ENCODE data around the gene PDE6B. TPM values are rescaled to one million over a fixed set of nuclear protein-coding genes. Genes with fewer than 3 reads are reported as not detected.

Gene PDE6B
- total RNA-seq (1 to 10 TPM; 1.4 to 7.5 (median 5.3) TPM), polyA plus RNA-seq (1 to 10 TPM; 2.2 to 2.3 TPM)
- long read RNA-seq, donor 1, partial matches to known transcripts = 5 of 21 reads
- long read RNA-seq, donor 1, other reads (novel, unspliced or antisense) = 16 of 21 reads
- long read RNA-seq, donor 2, partial matches to known transcripts = 0 of 1 reads
- long read RNA-seq, donor 2, other reads (novel, unspliced or antisense) = 0 of 1 reads
- long read RNA-seq, donor 3, partial matches to known transcripts = 2 of 7 reads
- long read RNA-seq, donor 3, other reads (novel, unspliced or antisense) = 5 of 7 reads

DNA sequence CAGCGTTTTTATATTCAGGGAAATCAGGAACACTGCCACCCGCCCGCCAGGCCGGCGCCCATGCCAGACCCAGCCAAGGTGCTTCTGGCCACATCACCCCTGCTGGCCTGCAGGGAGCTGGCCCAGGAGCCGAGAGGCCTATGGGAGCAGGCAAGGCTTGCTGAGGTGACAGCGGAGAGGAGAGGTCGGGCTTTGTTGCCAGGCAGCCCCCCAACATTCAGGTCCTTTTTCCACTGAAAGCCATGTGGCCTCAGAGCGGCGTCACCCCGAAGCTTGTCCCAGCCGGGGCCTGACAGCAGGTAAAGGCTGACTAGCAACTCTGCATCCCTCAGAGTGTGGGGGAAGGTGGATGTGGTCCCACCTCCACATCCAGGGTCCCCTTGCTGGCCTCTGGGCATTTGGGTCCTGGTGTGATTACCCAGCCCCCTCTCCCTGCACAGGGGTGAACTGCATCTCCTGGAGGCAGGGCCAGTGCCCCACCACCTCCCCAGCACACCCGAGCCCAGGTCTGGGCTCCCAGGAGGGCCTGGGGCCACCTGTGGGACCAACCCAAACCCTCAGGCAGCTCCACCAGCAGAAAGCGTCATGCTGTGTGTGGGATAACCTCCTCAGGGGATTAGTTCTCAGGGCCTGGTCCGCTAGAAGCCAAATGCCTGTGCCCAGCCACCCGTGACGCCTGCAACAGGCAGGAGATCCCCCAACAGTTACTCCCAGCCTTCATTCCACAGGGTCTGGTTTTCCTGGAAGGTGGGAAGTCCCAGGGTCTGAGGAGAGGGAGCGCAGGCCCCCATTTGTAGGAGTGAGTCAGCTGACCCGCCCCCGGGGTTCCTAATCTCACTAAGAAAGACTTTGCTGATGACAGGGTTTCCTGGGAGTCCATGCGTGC is at the start of gene PDE6B:
PDE6B (plus strand) TSS at position 869 of the 886 bp plus-strand sequence. CDS start 54 bp downstream, outside the sequence.
- H3K4me3 ChIP-seq = no peak within 1 kb of the TSS
- no peak for TF ChIP-seq POLR2A (IDR thresholded peaks at IDR 0.05)
- TF ChIP-seq EP300 (IDR thresholded peaks at IDR 0.05) = no peak
- TF ChIP-seq, protein P1, sequence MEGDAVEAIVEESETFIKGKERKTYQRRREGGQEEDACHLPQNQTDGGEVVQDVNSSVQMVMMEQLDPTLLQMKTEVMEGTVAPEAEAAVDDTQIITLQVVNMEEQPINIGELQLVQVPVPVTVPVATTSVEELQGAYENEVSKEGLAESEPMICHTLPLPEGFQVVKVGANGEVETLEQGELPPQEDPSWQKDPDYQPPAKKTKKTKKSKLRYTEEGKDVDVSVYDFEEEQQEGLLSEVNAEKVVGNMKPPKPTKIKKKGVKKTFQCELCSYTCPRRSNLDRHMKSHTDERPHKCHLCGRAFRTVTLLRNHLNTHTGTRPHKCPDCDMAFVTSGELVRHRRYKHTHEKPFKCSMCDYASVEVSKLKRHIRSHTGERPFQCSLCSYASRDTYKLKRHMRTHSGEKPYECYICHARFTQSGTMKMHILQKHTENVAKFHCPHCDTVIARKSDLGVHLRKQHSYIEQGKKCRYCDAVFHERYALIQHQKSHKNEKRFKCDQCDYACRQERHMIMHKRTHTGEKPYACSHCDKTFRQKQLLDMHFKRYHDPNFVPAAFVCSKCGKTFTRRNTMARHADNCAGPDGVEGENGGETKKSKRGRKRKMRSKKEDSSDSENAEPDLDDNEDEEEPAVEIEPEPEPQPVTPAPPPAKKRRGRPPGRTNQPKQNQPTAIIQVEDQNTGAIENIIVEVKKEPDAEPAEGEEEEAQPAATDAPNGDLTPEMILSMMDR (IDR thresholded peaks at IDR 0.05) = no peak
- no peaks in the 10 kb centered on the region for H3K27me3 ChIP-seq
- H3K4me1 ChIP-seq (ENCODE audit: insufficient read depth) = no peaks in the 10 kb centered on the region
- intact Hi-C loops (cut with DNase I) = no loop called here
- H3K36me3 ChIP-seq = no peaks in the 10 kb centered on the region
- H3K9me3 ChIP-seq = no peaks in the 10 kb centered on the region
- no peak within 1 kb of the TSS for H3K27ac ChIP-seq
- 57 to 64% (median 59%) methylated on average over 20 to 21 of the region's 21 CpGs for WGBS, 3 donors
- DNase-seq = no peak

DNA sequence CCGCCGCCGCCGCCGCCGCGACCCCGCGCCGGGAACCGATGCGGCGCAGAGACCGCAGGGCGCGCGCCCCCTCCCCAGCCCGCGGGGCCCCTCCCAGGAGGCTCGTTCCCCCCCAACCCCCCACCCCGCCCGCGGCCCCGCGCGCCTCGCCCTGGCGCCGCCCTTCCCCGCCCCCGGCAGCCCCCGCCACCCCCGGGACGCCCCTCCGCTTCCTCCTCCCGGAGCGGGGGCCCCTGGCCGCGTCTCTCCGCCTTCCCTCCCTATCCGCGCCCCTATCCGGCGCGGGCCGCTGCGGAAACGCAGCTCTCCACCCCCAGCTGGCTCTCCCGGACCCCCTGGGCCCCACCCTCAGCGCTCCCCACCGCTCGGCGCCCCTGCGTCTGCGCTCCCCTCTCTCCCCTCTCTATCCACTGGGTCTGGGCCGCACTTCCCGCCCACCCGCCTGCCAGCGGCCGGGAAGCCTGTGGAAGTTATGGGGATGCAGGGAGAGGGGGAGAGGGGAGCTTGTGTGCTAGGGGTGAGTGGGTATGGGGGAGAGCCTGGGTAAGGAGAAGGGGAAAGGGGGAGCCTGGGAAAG is 49.0 kb upstream of the PDE6B start, which contains the start of gene TMEM271:
TMEM271 (minus strand) TSS at position 51 of the 577 bp plus-strand sequence. CDS start 233 bp downstream, outside the sequence.
- Histone ChIP-seq H3K36me3 (no peaks in the 10 kb centered on the region), H3K27ac (no peak within 1 kb of the TSS), H3K4me3 (no peak within 1 kb of the TSS), H3K27me3 (no peaks in the 10 kb centered on the region), H3K4me1 (ENCODE audit: insufficient read depth) (peaks cover 1% of the 10 kb centered on the region), H3K9me3 (peaks cover 0 to 3% of the 10 kb centered on the region in 2 donors)
- DNase-seq = no peak
- WGBS, 3 donors = 1 to 2% (median 1%) methylated on average over 12 to 60 of the region's 60 CpGs
- TF ChIP-seq POLR2A (IDR thresholded peaks at IDR 0.05) (no peak), EP300 (IDR thresholded peaks at IDR 0.05) (no peak)
- TF ChIP-seq, protein P1 (IDR thresholded peaks at IDR 0.05) = no peak
- intact Hi-C loops (cut with DNase I) = no loop called here

DNA sequence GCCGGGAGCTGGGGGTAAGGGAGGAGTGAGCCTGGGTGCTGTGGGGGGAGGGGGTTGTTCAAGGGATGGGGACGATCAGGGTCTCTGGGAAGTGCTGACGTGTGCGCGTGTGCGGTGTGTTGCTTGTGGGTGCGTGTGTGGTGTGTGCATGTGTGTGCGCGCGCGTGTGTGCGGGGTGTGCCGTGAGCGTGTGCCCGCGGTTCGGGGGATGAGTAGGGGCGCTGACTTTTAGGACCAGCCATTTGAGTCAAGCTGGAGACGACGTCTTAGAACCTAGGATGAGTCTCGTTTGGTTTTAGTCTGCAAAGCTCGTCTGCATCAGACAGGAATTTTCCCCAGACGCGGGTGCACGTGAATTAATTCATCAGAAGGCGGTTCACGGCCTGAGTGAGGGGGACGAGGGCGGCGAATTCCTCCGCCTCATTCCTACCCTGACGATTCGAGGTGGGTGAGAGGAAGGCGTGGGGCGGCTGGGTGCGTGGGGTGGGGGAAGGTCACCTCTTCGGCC is 48.3 kb upstream of the PDE6B start:
- intact Hi-C loops (cut with DNase I) = no loop called here
- no peak for TF ChIP-seq EP300 (IDR thresholded peaks at IDR 0.05)
- H3K27me3 ChIP-seq = no peaks in the 10 kb centered on the region
- H3K27ac ChIP-seq = no peak overlapping the region
- H3K9me3 ChIP-seq = peaks cover 0 to 2% of the 10 kb centered on the region in 2 donors
- no peak for DNase-seq
- 1% methylated on average over 35 to 37 of the region's 37 CpGs for WGBS, 3 donors
- peaks cover 1% of the 10 kb centered on the region for H3K4me1 ChIP-seq (ENCODE audit: insufficient read depth)
- no peaks in the 10 kb centered on the region for H3K36me3 ChIP-seq
- no peak overlapping the region for H3K4me3 ChIP-seq

DNA sequence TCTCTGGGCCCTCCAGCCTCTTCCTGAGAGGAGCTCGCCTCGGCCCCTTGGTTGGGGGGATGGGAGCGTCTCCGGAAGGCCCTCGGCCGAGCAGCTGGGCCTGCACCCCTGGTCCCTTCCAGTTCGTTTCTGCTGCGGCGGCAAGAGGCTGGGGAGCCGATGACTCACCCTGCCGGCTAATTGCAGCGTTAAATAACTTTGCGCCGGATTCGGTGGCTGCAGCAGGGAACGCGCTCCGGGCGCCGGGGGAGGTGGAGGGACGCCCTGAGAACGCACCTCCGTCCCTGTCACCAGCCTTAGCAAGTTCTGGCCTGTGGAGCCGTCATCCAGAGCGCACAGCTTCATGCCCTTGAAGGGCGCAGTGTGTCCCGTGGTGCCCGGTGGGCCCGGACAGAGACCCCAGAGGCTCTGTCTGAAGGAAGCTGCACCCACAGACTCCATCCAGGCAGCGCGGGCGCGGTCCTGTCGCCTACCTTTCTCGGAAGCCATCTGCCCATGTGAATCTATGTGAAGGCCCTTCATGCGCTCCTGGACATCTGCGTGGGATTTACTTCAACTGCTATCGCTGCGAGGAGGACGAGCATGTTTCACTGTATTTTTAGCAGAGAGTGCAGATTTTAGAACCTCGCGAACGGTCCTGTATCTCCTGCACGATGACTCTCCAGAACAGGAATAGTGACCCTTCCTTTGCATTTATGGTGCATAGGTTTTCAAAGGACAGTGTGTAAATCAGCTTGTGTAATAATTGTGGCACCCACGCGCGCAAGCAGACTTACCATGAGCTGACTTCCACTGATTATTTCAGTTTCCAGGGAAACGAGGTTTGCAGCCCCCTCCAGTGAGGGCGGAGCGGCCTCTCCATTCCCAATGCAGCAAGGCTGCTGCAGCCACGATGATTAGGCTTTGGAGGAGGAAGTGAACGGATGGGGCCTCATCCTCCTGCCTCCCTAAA is 47.6 kb upstream of the PDE6B start:
- Histone ChIP-seq H3K4me1 (ENCODE audit: insufficient read depth) (peaks cover 1% of the 10 kb centered on the region), H3K36me3 (no peaks in the 10 kb centered on the region), H3K4me3 (no peak overlapping the region), H3K9me3 (no peaks in the 10 kb centered on the region), H3K27me3 (no peaks in the 10 kb centered on the region), H3K27ac (no peak overlapping the region)
- TF ChIP-seq, protein P1 (IDR thresholded peaks at IDR 0.05) = no peak
- TF ChIP-seq EP300 (IDR thresholded peaks at IDR 0.05) (no peak), POLR2A (IDR thresholded peaks at IDR 0.05) (no peak)
- intact Hi-C loops (cut with DNase I) = no loop called here
- no peak for DNase-seq
- WGBS, 3 donors = 1 to 2% (median 1%) methylated on average over 45 to 52 of the region's 52 CpGs

Measured in ovary (tissue), 10 donors.